ENCODE results near the gene ARHGAP4. TPM values are rescaled to one million over a fixed set of nuclear protein-coding genes. Genes with fewer than 3 reads are reported as not detected.
A peak's percentile ranks its signal among the peaks of the same experiment; 100 is the strongest.

The ARHGAP4 gene
- 10 to 100 TPM; 16.6 to 72.2 (median 36.4) TPM for total RNA-seq

DNA sequence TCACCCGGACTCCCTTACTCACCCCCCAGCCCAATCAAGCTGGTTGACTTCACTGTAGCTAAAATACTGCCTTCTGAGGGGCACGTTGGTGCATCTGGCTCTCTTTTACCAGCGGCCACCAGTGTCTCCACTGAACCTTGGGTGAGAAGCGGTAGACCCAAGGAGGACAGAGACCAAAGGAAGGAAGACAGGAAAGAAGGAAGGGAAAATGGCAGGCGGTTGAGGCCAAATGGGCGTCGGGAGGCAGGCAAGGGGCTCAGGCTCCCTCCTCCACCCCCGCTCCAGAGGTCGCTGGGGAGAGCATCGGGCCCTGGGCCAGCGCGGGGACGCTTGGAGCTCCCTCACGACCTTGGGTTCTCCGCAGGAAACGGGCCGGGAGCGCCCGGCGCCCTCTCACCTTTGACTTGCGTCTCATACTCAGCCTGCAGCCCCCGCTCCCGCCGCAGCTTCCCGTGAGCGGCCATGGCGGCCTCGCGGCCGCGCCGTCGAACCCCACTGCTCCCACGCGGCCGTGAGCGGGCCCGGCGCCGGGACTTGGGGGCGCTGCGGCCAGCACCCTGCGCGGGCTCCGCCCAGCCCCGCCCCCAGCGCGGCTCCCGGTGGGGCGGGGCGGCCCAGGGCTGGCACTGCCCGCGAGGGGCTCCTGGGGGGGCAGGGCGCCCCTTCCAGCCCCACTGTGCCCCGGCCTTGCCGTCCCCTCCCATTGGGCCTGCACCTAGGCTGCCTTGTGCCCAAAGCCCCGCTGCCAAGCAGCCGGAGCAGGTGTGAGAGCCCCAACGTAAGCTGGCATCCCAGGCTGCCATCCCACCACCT, at the start of gene ARHGAP4:
Gene ARHGAP4 (minus strand): TSS at position 526 of the 813 bp plus-strand sequence. CDS start 62 bp downstream, at position 464.
- TF ChIP-seq, protein P1, sequence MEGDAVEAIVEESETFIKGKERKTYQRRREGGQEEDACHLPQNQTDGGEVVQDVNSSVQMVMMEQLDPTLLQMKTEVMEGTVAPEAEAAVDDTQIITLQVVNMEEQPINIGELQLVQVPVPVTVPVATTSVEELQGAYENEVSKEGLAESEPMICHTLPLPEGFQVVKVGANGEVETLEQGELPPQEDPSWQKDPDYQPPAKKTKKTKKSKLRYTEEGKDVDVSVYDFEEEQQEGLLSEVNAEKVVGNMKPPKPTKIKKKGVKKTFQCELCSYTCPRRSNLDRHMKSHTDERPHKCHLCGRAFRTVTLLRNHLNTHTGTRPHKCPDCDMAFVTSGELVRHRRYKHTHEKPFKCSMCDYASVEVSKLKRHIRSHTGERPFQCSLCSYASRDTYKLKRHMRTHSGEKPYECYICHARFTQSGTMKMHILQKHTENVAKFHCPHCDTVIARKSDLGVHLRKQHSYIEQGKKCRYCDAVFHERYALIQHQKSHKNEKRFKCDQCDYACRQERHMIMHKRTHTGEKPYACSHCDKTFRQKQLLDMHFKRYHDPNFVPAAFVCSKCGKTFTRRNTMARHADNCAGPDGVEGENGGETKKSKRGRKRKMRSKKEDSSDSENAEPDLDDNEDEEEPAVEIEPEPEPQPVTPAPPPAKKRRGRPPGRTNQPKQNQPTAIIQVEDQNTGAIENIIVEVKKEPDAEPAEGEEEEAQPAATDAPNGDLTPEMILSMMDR (IDR thresholded peaks at IDR 0.05) = no peak
- no peak for ATAC-seq (ENCODE audit: low FRiP score)
- DNase-seq (ENCODE audit: low spot score) = no peak

DNA sequence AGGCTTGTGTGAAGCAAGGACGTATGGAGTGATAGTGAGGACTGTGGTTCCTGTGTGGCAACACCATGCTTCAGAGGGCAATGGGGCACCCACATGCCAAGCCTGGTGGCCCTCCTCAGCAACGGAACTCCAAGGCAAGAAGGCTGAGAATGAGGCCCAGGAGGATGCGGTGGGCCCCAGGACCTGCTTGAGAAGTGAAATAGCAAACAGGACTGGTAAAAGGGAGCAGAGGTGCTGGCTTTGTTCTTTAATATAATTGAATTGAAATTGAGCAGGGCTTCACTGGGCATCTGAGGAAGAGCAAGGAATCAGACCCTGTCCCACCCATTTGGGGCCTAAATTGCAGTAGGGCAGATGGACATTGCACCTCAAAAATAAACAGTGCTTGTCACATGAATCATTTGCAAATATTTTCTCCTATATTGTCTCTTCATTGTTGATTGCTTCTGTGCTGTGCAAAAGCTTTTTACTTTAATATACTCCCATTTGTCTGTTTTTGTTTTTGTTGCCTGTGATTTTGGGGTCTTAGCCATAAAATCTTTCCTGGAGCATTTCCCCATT, 48.7 kb upstream of the ARHGAP4 start:
- DNase-seq (ENCODE audit: low spot score) (no peak), ATAC-seq (ENCODE audit: low FRiP score) (no peak)
- TF ChIP-seq, protein P1 (IDR thresholded peaks at IDR 0.05) = no peak

DNA sequence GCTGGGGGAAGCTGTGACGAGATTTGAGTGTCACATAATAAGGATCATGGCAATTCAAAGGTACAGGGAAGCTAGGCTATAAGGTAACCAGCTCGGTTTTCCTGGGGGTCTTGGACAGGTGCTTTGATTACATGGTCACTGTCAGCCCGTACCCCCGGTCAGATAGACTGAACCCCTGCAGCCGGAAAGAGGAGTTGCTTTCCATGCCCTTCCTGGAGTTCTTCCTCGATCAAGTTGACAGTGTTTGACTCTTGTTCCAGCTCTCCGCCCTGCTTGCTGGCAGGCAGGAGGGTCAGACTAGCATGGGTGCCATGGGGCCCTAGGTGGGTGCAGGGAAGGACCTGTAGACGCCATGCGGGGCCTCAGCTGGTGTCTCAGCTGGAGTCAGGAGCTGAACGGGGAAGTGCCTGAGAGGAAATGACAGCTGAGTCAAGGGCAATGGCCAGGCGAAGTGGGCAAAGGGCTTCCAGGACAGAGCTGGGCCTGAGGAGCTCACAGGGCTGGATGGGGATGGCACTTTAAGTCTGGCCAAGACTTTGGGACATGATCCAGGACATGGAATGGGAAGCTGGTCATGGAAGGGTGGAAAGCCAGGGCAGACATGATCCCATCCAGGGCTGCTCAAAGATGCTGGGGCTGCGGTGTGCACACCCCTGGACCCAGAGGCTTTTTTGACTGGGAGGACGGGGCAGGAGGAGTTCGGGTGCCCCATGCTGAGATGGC, 48.1 kb upstream of the ARHGAP4 start:
- ATAC-seq (ENCODE audit: low FRiP score) = no peak
- no peak for DNase-seq (ENCODE audit: low spot score)
- TF ChIP-seq, protein P1 (IDR thresholded peaks at IDR 0.05) = no peak

DNA sequence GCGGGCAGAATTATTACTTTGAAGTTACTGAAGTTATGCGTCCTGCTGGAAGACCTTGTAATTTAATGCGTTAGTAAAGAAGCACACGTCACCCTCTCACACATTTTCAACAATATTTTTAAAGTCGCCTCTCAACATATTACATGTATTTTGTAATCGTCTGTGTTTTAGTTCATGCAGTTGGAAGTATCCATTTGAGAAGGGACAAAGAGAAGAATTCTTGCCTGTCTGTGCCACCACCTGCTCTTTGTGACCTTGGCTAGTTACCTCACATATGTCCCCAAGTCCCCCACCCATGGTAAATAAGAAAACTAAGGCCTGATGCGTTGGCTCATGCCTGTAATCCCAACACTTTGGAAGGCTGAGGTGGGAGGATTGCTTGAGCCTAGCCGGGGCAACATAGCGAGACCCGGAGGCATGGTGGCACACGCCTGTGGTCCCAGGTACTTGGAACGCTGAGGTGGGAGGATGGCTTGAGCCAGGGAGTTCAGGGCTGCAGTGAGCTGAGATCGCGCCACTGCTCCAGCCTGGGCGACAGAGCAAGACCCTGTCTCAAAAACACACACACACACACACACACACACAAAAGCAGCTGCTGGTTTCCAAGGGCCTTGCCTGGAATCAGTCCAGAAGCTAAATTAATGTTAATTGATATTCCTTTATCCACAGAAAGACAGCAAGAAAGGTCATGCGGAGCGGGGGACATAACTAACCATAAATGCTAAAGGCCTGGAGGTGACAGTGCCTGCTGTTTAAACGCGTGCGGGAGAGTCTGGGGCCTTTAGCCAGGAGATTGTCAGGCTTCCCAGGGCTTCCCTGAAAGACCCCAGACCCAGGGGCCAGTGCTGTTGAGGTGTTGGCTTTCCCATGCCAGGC, 47.3 kb upstream of the ARHGAP4 start:
- DNase-seq (ENCODE audit: low spot score) = no peak
- TF ChIP-seq, protein P1 (IDR thresholded peaks at IDR 0.05) = no peak

DNA sequence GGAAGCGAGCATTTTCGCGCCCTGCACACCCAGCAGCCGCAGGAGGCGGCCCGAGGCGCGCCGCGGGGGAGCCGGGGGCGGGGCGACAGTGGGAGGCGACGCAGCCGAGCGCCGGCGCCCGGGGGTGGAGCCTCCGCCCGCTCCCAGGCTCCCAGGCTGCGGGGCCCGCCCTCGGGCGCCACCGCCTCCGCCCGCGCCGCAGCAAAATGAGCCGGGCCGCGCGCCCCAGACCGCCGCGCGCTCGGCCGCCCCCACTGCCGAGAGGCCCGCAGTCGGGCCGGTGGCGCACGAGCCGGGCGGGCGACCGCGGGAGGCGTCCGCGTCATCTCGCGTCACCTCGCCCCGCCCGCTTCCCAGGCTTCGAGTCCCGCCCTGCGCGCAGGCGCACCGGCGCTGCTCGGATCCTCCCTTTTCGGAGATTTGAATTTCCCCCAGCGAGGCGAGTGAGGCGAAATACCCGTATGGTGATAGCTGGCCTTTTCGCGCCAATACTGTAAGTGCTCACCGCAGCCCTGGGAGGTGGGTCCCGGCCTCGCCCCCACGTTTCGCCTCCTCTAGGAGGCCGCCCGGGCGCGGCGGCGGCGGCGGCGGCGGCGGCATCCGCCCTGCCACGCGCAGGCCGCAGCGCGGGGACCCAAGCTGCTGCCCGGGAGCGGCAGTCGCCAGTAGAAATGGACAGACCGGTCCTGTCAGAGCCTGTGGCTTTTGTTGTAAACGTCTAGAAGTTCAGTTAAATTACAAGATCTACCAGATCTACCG, 46.5 kb upstream of the ARHGAP4 start, which contains the start of gene TMEM187:
Gene TMEM187 (plus strand): TSS at position 387 of the 759 bp plus-strand sequence. CDS start 9,309 bp downstream, outside the sequence.
- TF ChIP-seq, protein P1 (IDR thresholded peaks at IDR 0.05) = no peak
- DNase-seq (ENCODE audit: low spot score) (peak; percentile 57), ATAC-seq (ENCODE audit: low FRiP score) (peak; percentile 69)

More for the DNA sequence above, 47.3 kb upstream of the ARHGAP4 start:
- no peak for ATAC-seq (ENCODE audit: low FRiP score)
